Smooth muscle cell (in vitro differentiated cells): ENCODE measurements around the gene C1orf210. TPM values are rescaled to one million over a fixed set of nuclear protein-coding genes. Genes with fewer than 3 reads are reported as not detected.

ENCODE experiments used
- DNase-seq: peaks from one replicate; lab custom pipeline; 2025; ENCODE audit not compliant: unreplicated experiment; lab: John Stamatoyannopoulos, UW
- H2AFZ ChIP-seq: fragments of 200-600 bp; sonication (generic); 2 replicates; pipeline ENCODE4 v1.6.0; 2016; ENCODE audit warnings: antibody characterized with exemption, low read depth, mild to moderate bottlenecking
- H3F3A ChIP-seq: fragments of 200-600 bp; sonication (generic); 2 replicates; pipeline ENCODE4 v1.6.0; 2017; ENCODE audit warnings: antibody characterized with exemption, low read depth
- H3K27ac ChIP-seq: fragments of 200-600 bp; sonication (generic); 2 replicates; pipeline ENCODE4 v1.5.1; 2016; ENCODE audit warnings: low read depth, mild to moderate bottlenecking
- H3K27me3 ChIP-seq: fragments of 200-600 bp; sonication (generic); 2 replicates; pipeline ENCODE4 v1.6.1; 2016; ENCODE audit warnings: low read depth, mild to moderate bottlenecking
- H3K36me3 ChIP-seq: fragments of 200-600 bp; sonication (generic); 2 replicates; pipeline ENCODE4 v1.5.1; 2016; ENCODE audit warnings: low read depth
- H3K4me1 ChIP-seq: fragments of 200-600 bp; sonication (generic); 2 replicates; pipeline ENCODE4 v1.5.1; 2016; ENCODE audit warnings: low read depth
- H3K4me2 ChIP-seq: fragments of 200-600 bp; sonication (generic); 2 replicates; pipeline ENCODE4 v1.6.0; 2016; ENCODE audit warnings: mild to moderate bottlenecking
- H3K4me3 ChIP-seq: fragments of 200-600 bp; sonication (generic); 2 replicates; pipeline ENCODE4 v1.5.1; 2016; ENCODE audit warnings: mild to moderate bottlenecking
- H3K79me2 ChIP-seq: fragments of 200-600 bp; sonication (generic); 2 replicates; pipeline ENCODE4 v1.6.0; 2016; ENCODE audit warnings: low read depth, mild to moderate bottlenecking
- H3K9ac ChIP-seq: fragments of 200-600 bp; sonication (generic); 2 replicates; pipeline ENCODE4 v1.6.0; 2016; ENCODE audit warnings: low read depth
- H3K9me3 ChIP-seq: fragments of 200-600 bp; sonication (generic); replicated peaks from 2 replicates; pipeline ENCODE4 v1.5.1; 2016; ENCODE audit warnings: low read depth
- H4K20me1 ChIP-seq: fragments of 200-600 bp; sonication (generic); 2 replicates; pipeline ENCODE4 v1.6.0; 2016; ENCODE audit warnings: low read depth
- CTCF ChIP-seq: fragments of 200-600 bp; sonication (generic); IDR thresholded peaks from 2 replicates; pipeline ENCODE4 v1.5.1; 2017; ENCODE audit warnings: borderline replicate concordance, mild to moderate bottlenecking, antibody characterized with exemption; ENCODE audit not compliant: insufficient read depth, poor library complexity, severe bottlenecking
- WGBS: methylation state at CpG from one replicate; pipeline ENCODE4 v1.1.7; 2016; ENCODE audit warnings: low lambda C conversion rate; 5-methylcytosine and 5-hydroxymethylcytosine counted together
- polyA plus RNA-seq: library from polyadenylated mRNA; unstranded; fragments of >200 nt; fragmentation: Nextera tagmentation; extraction: Ambion mirVana; gene quantifications from 2 replicates; pipeline ENCODE4 v1.2.1, GENCODE V29; 2016
- total RNA-seq: library from RNA; depleted of rRNA; stranded (reverse); fragments of >200 nt; gene quantifications from 2 replicates; pipeline ENCODE4 v1.2.3, GENCODE V29; 2014

Gene C1orf210
- total and polyA plus RNA-seq, 2 experiments from 2014 or later: 0.72 to 1.2 TPM

DNA sequence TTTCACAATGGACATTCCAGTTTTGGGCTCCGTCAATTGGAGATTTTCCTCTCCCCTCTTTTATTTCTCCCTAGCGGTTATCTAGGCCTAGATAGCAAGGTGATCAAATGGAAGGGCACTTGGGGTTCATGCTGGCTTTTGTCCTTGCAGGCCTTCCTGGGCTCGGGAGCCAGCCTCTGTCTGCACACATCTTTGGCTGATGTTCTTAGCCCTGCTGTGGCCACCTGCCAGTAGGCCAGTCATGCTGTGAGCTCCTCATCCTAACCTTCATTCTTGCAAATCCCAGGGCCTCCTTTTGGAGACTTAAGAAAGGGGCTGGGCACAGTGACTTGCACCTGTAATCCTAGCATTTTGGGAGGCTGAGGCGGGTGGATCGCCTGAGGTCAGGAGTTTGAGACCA is 28.9 kb upstream of the C1orf210 start:
- TF ChIP-seq CTCF: no peak
- WGBS: 93% methylated on average over 5 of the region's 5 CpGs

DNA sequence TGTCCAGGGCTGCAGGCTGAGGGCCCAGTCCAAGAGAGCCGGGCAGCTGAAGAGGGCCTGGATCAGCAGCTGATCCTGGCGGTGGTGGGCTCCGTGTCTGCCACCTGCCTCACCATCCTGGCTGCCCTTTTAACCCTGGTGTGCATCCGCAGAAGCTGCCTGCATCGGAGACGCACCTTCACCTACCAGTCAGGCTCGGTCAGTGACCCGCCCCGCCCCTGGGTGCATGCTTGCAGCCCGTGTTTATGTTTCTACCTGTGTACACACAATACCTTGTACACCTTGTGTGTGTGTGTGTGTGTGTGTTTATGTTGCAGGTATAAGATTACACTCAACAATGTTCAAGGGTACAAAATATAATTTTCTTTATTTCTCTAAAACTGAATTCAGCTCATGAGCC is 28.4 kb upstream of the C1orf210 start:
- H4K20me1 ChIP-seq: no peaks in the 10 kb centered on the region
- no peak for DNase-seq
- no peaks in the 10 kb centered on the region for H3K9me3 ChIP-seq
- TF ChIP-seq CTCF: no peak
- 87% methylated on average over 10 of the region's 10 CpGs for WGBS
- H3K4me3 ChIP-seq: no peak overlapping the region
- H3K79me2 ChIP-seq: no peaks in the 10 kb centered on the region
- no peaks in the 10 kb centered on the region for H3K4me1 ChIP-seq
- H3K36me3 ChIP-seq: no peaks in the 10 kb centered on the region
- H3F3A ChIP-seq: no peaks in the 10 kb centered on the region
- H3K4me2 ChIP-seq: no peak overlapping the region
- no peak overlapping the region for H3K9ac ChIP-seq
- no peak overlapping the region for H2AFZ ChIP-seq
- H3K27me3 ChIP-seq: no peaks in the 10 kb centered on the region
- no peak overlapping the region for H3K27ac ChIP-seq

More for the DNA sequence above, 28.9 kb upstream of the C1orf210 start:
- Histone ChIP-seq H3K79me2 (no peaks in the 10 kb centered on the region), H3K27me3 (no peaks in the 10 kb centered on the region), H3K4me1 (no peaks in the 10 kb centered on the region), H3K9ac (no peak overlapping the region), H3K4me3 (no peak overlapping the region), H3F3A (no peaks in the 10 kb centered on the region), H3K9me3 (no peaks in the 10 kb centered on the region), H4K20me1 (no peaks in the 10 kb centered on the region), H3K27ac (no peak overlapping the region), H2AFZ (no peak overlapping the region), H3K36me3 (no peaks in the 10 kb centered on the region), H3K4me2 (no peak overlapping the region)
- no peak for DNase-seq

DNA sequence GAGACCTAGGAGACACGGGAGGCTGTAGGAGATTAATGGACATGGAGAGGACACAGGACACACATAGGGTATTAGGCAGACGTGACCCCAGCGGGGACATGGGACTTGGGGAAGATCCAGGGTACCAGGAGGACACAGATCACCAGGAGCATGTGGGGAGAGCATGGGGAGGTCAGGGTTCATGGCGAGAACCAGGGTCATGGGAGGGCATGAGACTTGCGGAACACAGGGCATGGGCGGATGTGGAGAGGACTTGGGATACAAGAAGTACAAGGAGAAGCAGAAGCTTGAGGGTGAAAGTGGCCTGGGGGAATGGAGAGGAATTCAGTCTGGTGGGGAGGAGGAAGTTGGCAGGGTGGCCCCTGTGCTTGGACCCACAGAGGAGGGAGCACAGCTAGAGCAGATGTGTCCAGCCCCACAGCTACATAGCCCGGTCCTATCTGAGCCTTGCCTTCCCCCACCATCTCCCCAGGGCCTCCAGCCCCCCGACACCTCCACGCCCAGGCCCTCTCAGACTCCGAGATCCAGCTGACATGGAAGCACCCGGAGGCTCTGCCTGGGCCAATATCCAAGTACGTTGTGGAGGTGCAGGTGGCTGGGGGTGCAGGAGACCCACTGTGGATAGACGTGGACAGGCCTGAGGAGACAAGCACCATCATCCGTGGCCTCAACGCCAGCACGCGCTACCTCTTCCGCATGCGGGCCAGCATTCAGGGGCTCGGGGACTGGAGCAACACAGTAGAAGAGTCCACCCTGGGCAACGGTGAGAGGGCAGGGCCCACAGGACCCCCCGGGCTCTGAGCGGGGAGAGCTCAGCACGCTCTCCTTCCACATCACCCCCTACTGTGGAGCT is 27.5 kb upstream of the C1orf210 start:
- no peak for DNase-seq
- Histone ChIP-seq H3K79me2 (no peaks in the 10 kb centered on the region), H3K4me1 (no peaks in the 10 kb centered on the region), H3F3A (no peaks in the 10 kb centered on the region), H3K9me3 (no peaks in the 10 kb centered on the region), H3K9ac (no peak overlapping the region), H3K4me2 (no peak overlapping the region), H3K36me3 (no peaks in the 10 kb centered on the region), H3K4me3 (no peak overlapping the region), H3K27ac (no peak overlapping the region), H4K20me1 (no peaks in the 10 kb centered on the region), H3K27me3 (no peaks in the 10 kb centered on the region), H2AFZ (no peak overlapping the region)
- TF ChIP-seq CTCF: no peak
- 95% methylated on average over 23 of the region's 24 CpGs for WGBS

GRCh38 chr1:43312212-43312623 is 26.8 kb upstream of the C1orf210 start:
- DNase-seq: no peak
- no peaks in the 10 kb centered on the region for H3F3A ChIP-seq
- H3K79me2 ChIP-seq: no peaks in the 10 kb centered on the region
- TF ChIP-seq CTCF: no peak
- H3K27ac ChIP-seq: no peak overlapping the region
- WGBS: 95% methylated on average over 18 of the region's 19 CpGs
- H3K9ac ChIP-seq: no peak overlapping the region
- no peaks in the 10 kb centered on the region for H3K4me1 ChIP-seq
- H3K27me3 ChIP-seq: no peaks in the 10 kb centered on the region
- no peaks in the 10 kb centered on the region for H3K9me3 ChIP-seq
- no peak overlapping the region for H3K4me2 ChIP-seq
- H2AFZ ChIP-seq: no peak overlapping the region
- no peaks in the 10 kb centered on the region for H3K36me3 ChIP-seq
- H4K20me1 ChIP-seq: no peaks in the 10 kb centered on the region
- H3K4me3 ChIP-seq: no peak overlapping the region
